GM10266 (cell line): ENCODE measurements around the gene CYB561.

Experiments used
- DNase-seq: peaks from one replicate; pipeline ENCODE4 v3.0.0; 2012; ENCODE audit errors: extremely low spot score
- CTCF ChIP-seq: IDR thresholded peaks from 2 replicates; pipeline ENCODE4 v1.5.1; 2012; ENCODE audit warnings: mild to moderate bottlenecking, low read depth; ENCODE audit not compliant: control insufficient read depth, insufficient read depth; ENCODE audit errors: missing control alignments

CYB561 gene

GRCh38 chr17:63491413-63491812 lies 45.3 kb upstream of the CYB561 start:
- no peak for TF ChIP-seq CTCF
- DNase-seq, result no peak

- no peak for DNase-seq
- TF ChIP-seq CTCF, result no peak
These were observed 44.8 kb upstream of the CYB561 start for GRCh38 chr17:63490858-63491400.

GRCh38 chr17:63490329-63490728 lies 44.2 kb upstream of the CYB561 start:
- DNase-seq, result no peak
- no peak for TF ChIP-seq CTCF

GRCh38 chr17:63489291-63489690 lies 43.2 kb upstream of the CYB561 start:
- no peak for TF ChIP-seq CTCF
- no peak for DNase-seq

GRCh38 chr17:63488851-63489250 lies 42.7 kb upstream of the CYB561 start:
- no peak for TF ChIP-seq CTCF
- DNase-seq, result no peak

GRCh38 chr17:63487014-63487339 lies 40.9 kb upstream of the CYB561 start:
- TF ChIP-seq CTCF, result no peak
- no peak for DNase-seq

- DNase-seq, result no peak
- TF ChIP-seq CTCF, result no peak
These were observed 40.4 kb upstream of the CYB561 start for GRCh38 chr17:63486317-63487013.
